OCI-LY7 (cell line): Measurements from ENCODE around the gene TAS2R43.

Source experiments
- EZH2phosphoT487 ChIP-seq: fragments of 200-600 bp; sonication (generic); IDR thresholded peaks from 2 replicates; pipeline ENCODE4 v1.6.1; 2018; ENCODE audit warnings: low read depth, borderline replicate concordance, mild to moderate bottlenecking, mixed run types, antibody characterized with exemption, low read length, moderate library complexity, mixed read lengths
- TF ChIP-seq, protein P1 (sequence below): fragments of 200-600 bp; sonication (generic); conservative IDR thresholded peaks from 2 replicates; pipeline ENCODE4 v1.5.1; 2014; ENCODE audit warnings: mild to moderate bottlenecking, antibody characterized with exemption, low read length, moderate library complexity, mixed read lengths

DNA sequence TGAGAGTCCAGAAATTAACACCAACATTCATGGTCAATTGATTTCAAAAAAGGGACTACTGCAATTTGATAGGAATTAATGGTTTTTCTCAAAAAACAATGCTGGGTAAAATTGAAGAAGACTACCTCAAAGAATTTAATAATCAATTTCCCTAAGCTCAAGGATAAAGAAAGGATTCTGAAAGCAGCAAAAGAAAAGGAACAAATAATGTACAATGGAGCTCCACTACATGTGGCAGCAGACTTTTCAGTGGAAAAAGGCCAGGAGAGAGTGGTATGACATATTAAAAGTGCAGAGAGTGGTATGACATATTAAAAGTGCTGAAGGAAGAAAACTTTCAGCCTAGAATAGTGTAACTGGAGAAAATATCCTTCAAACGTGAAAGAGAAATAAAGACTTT, 15.6 kb upstream of the TAS2R43 start:
- TF ChIP-seq, protein P1, sequence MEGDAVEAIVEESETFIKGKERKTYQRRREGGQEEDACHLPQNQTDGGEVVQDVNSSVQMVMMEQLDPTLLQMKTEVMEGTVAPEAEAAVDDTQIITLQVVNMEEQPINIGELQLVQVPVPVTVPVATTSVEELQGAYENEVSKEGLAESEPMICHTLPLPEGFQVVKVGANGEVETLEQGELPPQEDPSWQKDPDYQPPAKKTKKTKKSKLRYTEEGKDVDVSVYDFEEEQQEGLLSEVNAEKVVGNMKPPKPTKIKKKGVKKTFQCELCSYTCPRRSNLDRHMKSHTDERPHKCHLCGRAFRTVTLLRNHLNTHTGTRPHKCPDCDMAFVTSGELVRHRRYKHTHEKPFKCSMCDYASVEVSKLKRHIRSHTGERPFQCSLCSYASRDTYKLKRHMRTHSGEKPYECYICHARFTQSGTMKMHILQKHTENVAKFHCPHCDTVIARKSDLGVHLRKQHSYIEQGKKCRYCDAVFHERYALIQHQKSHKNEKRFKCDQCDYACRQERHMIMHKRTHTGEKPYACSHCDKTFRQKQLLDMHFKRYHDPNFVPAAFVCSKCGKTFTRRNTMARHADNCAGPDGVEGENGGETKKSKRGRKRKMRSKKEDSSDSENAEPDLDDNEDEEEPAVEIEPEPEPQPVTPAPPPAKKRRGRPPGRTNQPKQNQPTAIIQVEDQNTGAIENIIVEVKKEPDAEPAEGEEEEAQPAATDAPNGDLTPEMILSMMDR: no peak
- no peak for TF ChIP-seq EZH2phosphoT487
